ENCODE results near the gene FAM13A. TPM values are rescaled to one million over a fixed set of nuclear protein-coding genes. Genes with fewer than 3 reads are reported as not detected.

Gene FAM13A
- total and polyA plus RNA-seq, 2 donors (not counting 1 experiment from before 2014, with no cell fraction given), result 0.51 to 2.1 TPM

- DNase-seq (no peak), ATAC-seq (ENCODE audit: low read depth) (no peak)
- TF ChIP-seq EZH2 (IDR thresholded peaks at IDR 0.05; ENCODE audit: borderline replicate concordance, insufficient read depth, low read depth, low read length, poor library complexity, severe bottlenecking), result no peak
- TF ChIP-seq CTCF (IDR thresholded peaks at IDR 0.05), result no peak
- POLR2A ChIA-PET, result no interaction called here
- Histone ChIP-seq H3K27me3 (replicated peaks in 1 of 4; ENCODE audit: control extremely low read depth in 1 of 4, control insufficient read depth in 3 of 4, insufficient read depth in 4 of 4, low read length in 3 of 4) (no peaks in the 10 kb centered on the region), H2AFZ (ENCODE audit: insufficient read depth, low read depth, low read length, poor library complexity, severe bottlenecking) (no peak overlapping the region), H3K27ac (ENCODE audit: low read length in 2 of 2) (no peak overlapping the region), H3K36me3 (replicated peaks in 1 of 2; ENCODE audit: control extremely low read depth in 1 of 2, control insufficient read depth in 1 of 2, extremely low read depth in 1 of 2, insufficient read depth in 2 of 2, low read length in 1 of 2) (peaks cover 20 to 52% of the 10 kb centered on the region in 2 experiments), H4K20me1 (ENCODE audit: control insufficient read depth, insufficient read depth, low read length, poor library complexity, severe bottlenecking) (no peaks in the 10 kb centered on the region), H3K4me2 (replicated peaks; ENCODE audit: low read depth, low read length, poor library complexity, severe bottlenecking) (no peak overlapping the region), H3K9ac (ENCODE audit: low read length) (no peak overlapping the region), H3K4me3 (ENCODE audit: control extremely low read depth in 1 of 5, extremely low read depth in 1 of 5, insufficient read depth in 1 of 5, low read depth in 2 of 5, low read length in 4 of 5) (no peak overlapping the region), H3K4me1 (ENCODE audit: control insufficient read depth in 2 of 2, insufficient read depth in 2 of 2, low read length in 2 of 2) (no peaks in the 10 kb centered on the region), H3K9me3 (ENCODE audit: control extremely low read depth in 1 of 3, control insufficient read depth in 2 of 3, insufficient read depth in 1 of 3, low read length in 2 of 3) (no peaks in the 10 kb centered on the region), H3K79me2 (ENCODE audit: control insufficient read depth, insufficient read depth, low read length) (no peaks in the 10 kb centered on the region)
- H3K27ac Mint-ChIP-seq, result no peak overlapping the region
- no CpG with 5 or more reads among the region's 2 CpGs for WGBS (ENCODE audit: insufficient coverage)
- H3K4me3 Mint-ChIP-seq, result no peak overlapping the region
- H3K27me3 Mint-ChIP-seq, result no peaks in the 10 kb centered on the region
- no peaks in the 10 kb centered on the region for H3K9me3 Mint-ChIP-seq (ENCODE audit: insufficient read depth)
- intact Hi-C loops (cut with micrococcal nuclease), result no loop called here
- CTCF ChIA-PET, result no interaction called here
- H3K4me1 Mint-ChIP-seq, result no peaks in the 10 kb centered on the region
Observed at GRCh38 chr4:88725986-88726385, 331.0 kb downstream of the FAM13A start.

- H3K27me3 Mint-ChIP-seq, result no peaks in the 10 kb centered on the region
- ATAC-seq (ENCODE audit: low read depth), result no peak
- H3K27me3 ChIP-seq (replicated peaks in 1 of 4; ENCODE audit: control extremely low read depth in 1 of 4, control insufficient read depth in 3 of 4, insufficient read depth in 4 of 4, low read length in 3 of 4), result no peaks in the 10 kb centered on the region
- intact Hi-C loops (cut with micrococcal nuclease), result no loop called here
- CTCF ChIA-PET, result interaction anchor here (0.6 to 0.9 kb wide), 2 partner anchors 186 to 213 kb away, joined by 3 read pairs; no protein-coding TSS in a partner anchor
- H4K20me1 ChIP-seq (ENCODE audit: control insufficient read depth, insufficient read depth, low read length, poor library complexity, severe bottlenecking), result no peaks in the 10 kb centered on the region
- no peaks in the 10 kb centered on the region for H3K4me1 Mint-ChIP-seq
- TF ChIP-seq CTCF (IDR thresholded peaks at IDR 0.05), result no peak
- no peak for TF ChIP-seq EZH2 (IDR thresholded peaks at IDR 0.05; ENCODE audit: borderline replicate concordance, insufficient read depth, low read depth, low read length, poor library complexity, severe bottlenecking)
- H3K4me3 ChIP-seq (ENCODE audit: control extremely low read depth in 1 of 5, extremely low read depth in 1 of 5, insufficient read depth in 1 of 5, low read depth in 2 of 5, low read length in 4 of 5), result no peak overlapping the region
- H3K36me3 ChIP-seq (replicated peaks in 1 of 2; ENCODE audit: control extremely low read depth in 1 of 2, control insufficient read depth in 1 of 2, extremely low read depth in 1 of 2, insufficient read depth in 2 of 2, low read length in 1 of 2), result peaks cover 24 to 59% of the 10 kb centered on the region in 2 experiments
- DNase-seq, result no peak
- H2AFZ ChIP-seq (ENCODE audit: insufficient read depth, low read depth, low read length, poor library complexity, severe bottlenecking), result no peak overlapping the region
- H3K4me1 ChIP-seq (ENCODE audit: control insufficient read depth in 2 of 2, insufficient read depth in 2 of 2, low read length in 2 of 2), result no peaks in the 10 kb centered on the region
- no peak overlapping the region for H3K27ac Mint-ChIP-seq
- no peak overlapping the region for H3K9ac ChIP-seq (ENCODE audit: low read length)
- H3K9me3 ChIP-seq (ENCODE audit: control extremely low read depth in 1 of 3, control insufficient read depth in 2 of 3, insufficient read depth in 1 of 3, low read length in 2 of 3), result no peaks in the 10 kb centered on the region
- WGBS (ENCODE audit: insufficient coverage), result 100% methylated on average over 3 of the region's 4 CpGs
- no peak overlapping the region for H3K4me3 Mint-ChIP-seq
- no peak overlapping the region for H3K27ac ChIP-seq (ENCODE audit: low read length in 2 of 2)
- no peaks in the 10 kb centered on the region for H3K79me2 ChIP-seq (ENCODE audit: control insufficient read depth, insufficient read depth, low read length)
- POLR2A ChIA-PET, result no interaction called here
- H3K9me3 Mint-ChIP-seq (ENCODE audit: insufficient read depth), result no peaks in the 10 kb centered on the region
- H3K4me2 ChIP-seq (replicated peaks; ENCODE audit: low read depth, low read length, poor library complexity, severe bottlenecking), result no peak overlapping the region
Observed at GRCh38 chr4:88725143-88725542, 331.8 kb downstream of the FAM13A start.
